Left colon (tissue), 2 donors: ENCODE data around the gene SSX2B. TPM values are rescaled to one million over a fixed set of nuclear protein-coding genes. Genes with fewer than 3 reads are reported as not detected.
"Not testable (repeated sequence)": the region's sequence is repeated elsewhere in the genome, so short reads cannot be mapped to it uniquely, and the experiment has no call there.

Source experiments
- ATAC-seq: fragments of 200-7000 bp; cut with Tn5 transposase; one replicate; pipeline ENCODE4 v1.9.1; 2020; ENCODE audit warnings: mild to moderate bottlenecking, moderate library complexity
- DNase-seq, 2 donors: peaks; one replicate each; pipeline ENCODE4 v3.0.0-alpha.2; 2020
- intact Hi-C, 2 donors: fragments of 100-400 bp; cut with DNase I in 1 of 2; cut with micrococcal nuclease in 1 of 2; formaldehyde crosslinking; loops; one replicate each; pipeline versions ENCODE4 v1.11.2 to v1.14.0; 2022; cut with DNase I, micrococcal nuclease
- long read RNA-seq: library from polyadenylated mRNA; unstranded; transcript quantifications from one replicate; pipeline ENCODE4 v2.0.0, GENCODE V29; 2021
- total RNA-seq, 2 donors: library from RNA; stranded (reverse); fragmentation: NEBNext Ultra II Directional; extraction: Animal tissue kit (Norgen Biotek cat#: 25700); gene quantifications; one replicate each; pipeline ENCODE4 v1.2.1, GENCODE V29; 2021
- donor health status: DM: no; HTN: no; CAD: no.
- donor health status: DM: yes; HTN: yes; CAD: no.

The SSX2B gene, protein sequence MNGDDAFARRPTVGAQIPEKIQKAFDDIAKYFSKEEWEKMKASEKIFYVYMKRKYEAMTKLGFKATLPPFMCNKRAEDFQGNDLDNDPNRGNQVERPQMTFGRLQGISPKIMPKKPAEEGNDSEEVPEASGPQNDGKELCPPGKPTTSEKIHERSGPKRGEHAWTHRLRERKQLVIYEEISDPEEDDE
- total RNA-seq: not detected
- long read RNA-seq: 0 reads

DNA sequence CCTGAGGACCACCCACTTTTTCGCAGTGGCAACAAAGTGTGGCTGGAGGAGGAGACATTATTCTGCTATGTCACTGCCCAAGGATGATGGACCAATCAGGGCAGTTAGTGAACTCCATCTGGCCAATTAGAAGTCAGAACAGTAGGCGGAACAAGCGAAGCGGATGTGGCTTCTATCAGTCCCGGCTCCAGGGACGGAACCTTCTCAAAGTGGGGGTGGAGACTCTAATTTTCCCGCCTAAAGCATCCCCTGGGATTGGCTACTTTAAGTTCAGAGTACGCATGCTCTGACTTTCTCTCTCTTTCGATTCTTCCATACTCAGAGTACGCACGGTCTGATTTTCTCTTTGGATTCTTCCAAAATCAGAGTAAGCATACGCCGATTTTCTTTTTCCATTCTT is at the start of gene SSX2B:
Gene SSX2B, plus strand, starts transcription at position 301 of the 400 bp plus-strand sequence. CDS start 1,429 bp downstream, outside the sequence.
- intact Hi-C loops: not testable (repeated sequence)

DNA sequence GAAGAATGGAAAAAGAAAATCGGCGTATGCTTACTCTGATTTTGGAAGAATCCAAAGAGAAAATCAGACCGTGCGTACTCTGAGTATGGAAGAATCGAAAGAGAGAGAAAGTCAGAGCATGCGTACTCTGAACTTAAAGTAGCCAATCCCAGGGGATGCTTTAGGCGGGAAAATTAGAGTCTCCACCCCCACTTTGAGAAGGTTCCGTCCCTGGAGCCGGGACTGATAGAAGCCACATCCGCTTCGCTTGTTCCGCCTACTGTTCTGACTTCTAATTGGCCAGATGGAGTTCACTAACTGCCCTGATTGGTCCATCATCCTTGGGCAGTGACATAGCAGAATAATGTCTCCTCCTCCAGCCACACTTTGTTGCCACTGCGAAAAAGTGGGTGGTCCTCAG is 44.0 kb upstream of the SSX2B start, which contains the start of gene SSX2:
Gene SSX2, minus strand, starts transcription at position 101 of the 400 bp plus-strand sequence. CDS start 1,429 bp downstream, outside the sequence.
- intact Hi-C loops: not testable (repeated sequence)

More for the DNA sequence above, at the start of gene SSX2B:
- DNase-seq, ATAC-seq: not testable (repeated sequence)

DNA sequence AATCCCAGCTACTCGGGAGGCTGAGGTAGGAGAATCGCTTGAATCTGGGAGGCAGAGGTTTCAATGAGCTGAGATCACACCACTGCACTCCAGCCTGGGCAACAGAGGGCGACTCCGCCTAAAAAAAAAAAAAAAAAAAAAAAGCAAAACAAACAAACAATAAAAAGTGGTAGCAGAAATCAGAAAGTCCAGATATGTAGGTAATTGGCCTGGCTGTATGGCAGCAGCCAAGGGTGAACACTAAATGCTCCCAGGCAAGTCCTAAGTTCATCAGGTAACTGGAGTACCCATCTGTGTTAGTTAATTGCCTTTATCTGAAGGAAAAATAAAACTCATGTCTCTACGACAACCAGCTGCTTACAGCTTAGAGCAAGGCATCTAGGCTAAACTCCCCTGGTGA is 14.9 kb downstream of the SSX2B start:
- DNase-seq, intact Hi-C loops: not testable (repeated sequence)
- peak; percentile 95 for ATAC-seq

More for the DNA sequence above, 44.0 kb upstream of the SSX2B start, which contains the start of gene SSX2:
- DNase-seq, ATAC-seq: not testable (repeated sequence)

DNA sequence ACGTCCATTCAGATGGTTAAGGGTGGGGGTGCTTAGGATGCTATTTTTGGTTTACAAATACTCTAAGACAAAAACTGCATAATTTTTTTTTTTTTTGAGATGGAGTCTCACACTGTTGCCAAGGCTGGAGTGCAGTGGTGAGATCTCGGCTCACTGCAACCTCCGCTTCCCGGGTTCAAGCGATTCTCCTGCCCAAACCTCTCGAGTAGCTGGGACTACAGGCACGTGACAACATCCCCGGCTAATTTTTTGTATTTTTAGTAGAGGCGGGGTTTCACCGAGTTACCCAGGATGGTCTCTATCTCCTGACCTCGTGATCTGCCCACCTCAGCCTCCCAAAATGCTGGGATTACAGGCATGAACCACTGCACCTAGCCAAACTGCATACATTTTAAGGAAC is 22.5 kb downstream of the SSX2B start:
- DNase-seq, ATAC-seq, intact Hi-C loops: not testable (repeated sequence)

DNA sequence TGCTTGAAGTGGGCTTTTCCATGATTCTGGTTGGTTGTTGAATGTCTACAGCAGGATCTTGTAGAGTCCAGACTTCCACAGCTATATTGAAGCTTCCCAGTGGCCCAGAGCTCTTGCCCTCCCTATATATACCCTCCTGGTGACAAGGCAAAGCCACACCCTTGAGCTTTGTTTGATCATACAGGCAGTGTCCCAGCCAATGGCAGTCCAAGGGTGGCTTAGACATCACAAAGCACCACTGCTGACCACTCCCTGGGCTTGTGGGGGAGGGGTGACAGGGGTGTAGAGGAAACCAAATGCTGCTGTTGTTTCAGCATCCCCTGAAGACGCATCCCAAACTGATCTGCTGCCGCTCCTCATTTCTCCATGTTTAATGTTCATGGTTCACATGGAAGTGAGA is 46.3 kb downstream of the SSX2B start, which contains the start of gene SPANXN5:
Gene SPANXN5, minus strand, starts transcription at position 101 of the 400 bp plus-strand sequence. Its CDS starts 79 bp downstream, at position 22.
- not testable (repeated sequence) for ATAC-seq, DNase-seq

DNA sequence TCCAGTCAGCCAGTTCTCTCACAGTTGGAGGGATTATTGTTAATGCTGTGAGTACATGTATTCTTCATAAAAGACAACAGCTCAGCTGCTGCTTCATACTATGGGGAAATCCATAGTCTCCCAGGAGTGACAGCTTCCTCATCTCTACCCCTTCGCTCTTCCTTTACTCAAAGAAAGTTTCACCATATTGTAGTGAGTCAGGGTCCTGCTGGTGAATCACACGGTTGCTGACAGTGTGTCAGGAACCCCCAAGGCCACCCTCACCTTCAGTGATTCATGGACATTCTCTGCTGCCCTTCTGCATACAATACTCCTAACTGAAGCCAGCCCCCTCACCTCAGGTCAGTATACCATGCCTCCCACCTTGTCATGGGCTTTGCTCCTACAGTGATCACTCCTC is 53.8 kb downstream of the SSX2B start:
- DNase-seq, intact Hi-C loops, ATAC-seq: not testable (repeated sequence)

More for the DNA sequence above, 46.3 kb downstream of the SSX2B start, which contains the start of gene SPANXN5:
- intact Hi-C loops: not testable (repeated sequence)

Other genes starting within 250 kb of the SSX2B start
- gene XAGE1B, start 234.2 kb upstream of the SSX2B start, total RNA-seq: not detected
- gene SSX7, start 96.4 kb upstream of the SSX2B start, total RNA-seq: not detected
- gene SSX2, start 44.1 kb upstream of the SSX2B start, total RNA-seq: not detected
- not detected for gene SPANXN5, start 46.2 kb downstream of the SSX2B start, total RNA-seq
- gene XAGE5, start 60.0 kb downstream of the SSX2B start, total RNA-seq: not detected
- gene XAGE3, start 116.8 kb downstream of the SSX2B start, total RNA-seq: not detected
- gene FAM156B, start 146.1 kb downstream of the SSX2B start, total RNA-seq: 10 to 100 TPM; 10.6 to 12.6 TPM
- gene FAM156A, start 207.3 kb downstream of the SSX2B start, total RNA-seq: 10 to 100 TPM; 15.8 to 16.7 TPM